Measurements from ENCODE around the gene FADS1.

The FADS1 gene

GRCh38 chr11:61778357-61778886 is 38.4 kb downstream of the FADS1 start:
- no peak for DNase-seq (ENCODE audit: low read depth in 3 of 3)

- peak; percentile 20 to 42 (median 24) for DNase-seq (ENCODE audit: low read depth in 3 of 3)
These were observed 39.3 kb downstream of the FADS1 start for GRCh38 chr11:61777234-61778090.

- DNase-seq (ENCODE audit: low read depth in 3 of 3): peak; percentile 43 to 65 (median 52)
These were observed 40.2 kb downstream of the FADS1 start for GRCh38 chr11:61776561-61777075.

GRCh38 chr11:61775606-61776554 is 40.9 kb downstream of the FADS1 start:
- DNase-seq (ENCODE audit: low read depth in 3 of 3): no peak

- no peak for DNase-seq (ENCODE audit: low read depth in 3 of 3)
These were observed 41.7 kb downstream of the FADS1 start for GRCh38 chr11:61775106-61775505.

GRCh38 chr11:61774411-61774810 is 42.4 kb downstream of the FADS1 start:
- no peak for DNase-seq (ENCODE audit: low read depth in 3 of 3)

GRCh38 chr11:61773809-61774208 is 43.0 kb downstream of the FADS1 start:
- no peak for DNase-seq (ENCODE audit: low read depth in 3 of 3)

- DNase-seq (ENCODE audit: low read depth in 3 of 3): no peak
These were observed 43.4 kb downstream of the FADS1 start for GRCh38 chr11:61773356-61773755.

GRCh38 chr11:61771985-61772455 is 44.8 kb downstream of the FADS1 start:
- DNase-seq (ENCODE audit: low read depth in 3 of 3): no peak

GRCh38 chr11:61771195-61771894 is 45.5 kb downstream of the FADS1 start:
- DNase-seq (ENCODE audit: low read depth in 3 of 3): no peak

GRCh38 chr11:61769946-61770683 is 46.7 kb downstream of the FADS1 start:
- DNase-seq (ENCODE audit: low read depth in 3 of 3): no peak

- DNase-seq (ENCODE audit: low read depth in 3 of 3): no peak
These were observed 47.5 kb downstream of the FADS1 start for GRCh38 chr11:61769169-61769920.

GRCh38 chr11:61768376-61769076 is 48.3 kb downstream of the FADS1 start:
- no peak for DNase-seq (ENCODE audit: low read depth in 3 of 3)

- no peak for DNase-seq (ENCODE audit: low read depth in 3 of 3)
These were observed 50.4 kb downstream of the FADS1 start for GRCh38 chr11:61766353-61766841.

GRCh38 chr11:61765550-61766253 is 51.1 kb downstream of the FADS1 start:
- no peak for DNase-seq (ENCODE audit: low read depth in 3 of 3)

GRCh38 chr11:61764606-61765260 is 52.1 kb downstream of the FADS1 start:
- DNase-seq (ENCODE audit: low read depth in 3 of 3): no peak

GRCh38 chr11:61763930-61764605 is 52.7 kb downstream of the FADS1 start:
- DNase-seq (ENCODE audit: low read depth in 3 of 3): no peak
